Thyroid gland (tissue), 4 donors: ENCODE results near the gene MAGI1. TPM values are rescaled to one million over a fixed set of nuclear protein-coding genes. Genes with fewer than 3 reads are reported as not detected.
"Not testable (repeated sequence)": the region's sequence is repeated elsewhere in the genome, so short reads cannot be mapped to it uniquely, and the experiment has no call there.

ENCODE experiments used
- DNase-seq, 2 donors: peaks; one replicate each; pipeline ENCODE4 v3.0.0-alpha.2; 2019
- H3K27ac ChIP-seq, 3 donors: fragments of 200-600 bp; sonication (generic); 1 replicate in 2 of 3; 2 replicates in 1 of 3; pipeline ENCODE4 v1.5.1; 2016 to 2019; ENCODE audit warnings: mild to moderate bottlenecking in 1 of 3, moderate library complexity in 1 of 3
- H3K27me3 ChIP-seq: fragments of 200-600 bp; sonication (generic); one replicate; pipeline ENCODE4 v1.5.1; 2019
- H3K36me3 ChIP-seq, 2 donors: fragments of 200-600 bp; sonication (generic); one replicate each; pipeline ENCODE4 v1.5.1; 2016 to 2019
- H3K4me1 ChIP-seq, 2 donors: fragments of 200-600 bp; sonication (generic); one replicate each; pipeline ENCODE4 v1.5.1; 2017 to 2019
- H3K4me3 ChIP-seq, 3 donors: fragments of 200-600 bp; sonication (generic); replicated peaks in 1 of 3; 1 replicate in 2 of 3; 2 replicates in 1 of 3; pipeline ENCODE4 v1.5.1; 2016; ENCODE audit warnings: mild to moderate bottlenecking in 1 of 3
- H3K9me3 ChIP-seq: fragments of 200-600 bp; sonication (generic); one replicate; pipeline ENCODE4 v1.5.1; 2017
- POLR2A ChIP-seq, 2 donors: fragments of 450-650 bp; IDR thresholded peaks; one replicate each; pipeline ENCODE4 v1.6.1; 2017; ENCODE audit warnings: antibody characterized with exemption in 2 of 2, mild to moderate bottlenecking in 2 of 2, moderate library complexity in 1 of 2
- WGBS, 2 donors: methylation state at CpG; one replicate each; pipeline ENCODE4 v1.1.5; 2017; 5-methylcytosine and 5-hydroxymethylcytosine counted together
- intact Hi-C: fragments of 100-400 bp; cut with DNase I; formaldehyde crosslinking; loops from one replicate; pipeline ENCODE4 v1.15.1; 2023
- total RNA-seq, 4 donors: library from RNA; depleted of rRNA; stranded (reverse); fragments of >200 nt; gene quantifications; one replicate each; pipeline ENCODE4 v1.2.3, GENCODE V29; 2016
- TF ChIP-seq, protein P1 (sequence below), 6 experiments: fragments of 200-600 bp in 3 of 6; fragments of 450-650 bp in 3 of 6; sonication (generic) in 3 of 6; IDR thresholded peaks; one replicate each; pipeline ENCODE4 v1.5.1; 2016 to 2019; ENCODE audit warnings: antibody characterized with exemption in 6 of 6, mild to moderate bottlenecking in 2 of 6, inconsistent platforms in 1 of 6, moderate library complexity in 1 of 6

The MAGI1 gene
- total RNA-seq, 4 donors from 2014 or later, result 60.5 to 123 (median 87.5) TPM

DNA sequence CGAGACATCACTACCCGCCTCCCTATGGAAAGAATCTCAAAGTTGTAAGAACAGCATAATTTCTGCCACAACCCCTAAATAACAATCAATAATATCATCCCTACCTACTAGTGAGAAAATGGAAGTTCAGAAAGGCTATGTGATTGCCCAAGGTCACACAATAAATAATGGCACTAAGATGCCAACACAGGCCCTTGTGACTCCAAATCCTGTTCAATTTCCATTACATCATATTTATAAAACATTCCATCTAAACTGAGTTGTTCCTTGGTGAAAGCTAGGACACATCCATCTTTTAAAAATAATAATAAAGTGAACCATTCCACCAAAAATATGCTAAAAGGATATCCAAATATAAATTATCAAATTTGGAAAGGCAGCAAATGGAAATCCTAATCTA is 144.6 kb downstream of the MAGI1 start:
- Histone ChIP-seq H3K9me3 (no peaks in the 10 kb centered on the region), H3K27me3 (no peaks in the 10 kb centered on the region), H3K27ac (no peak overlapping the region), H3K4me3 (no peak overlapping the region), H3K36me3 (no peaks in the 10 kb centered on the region), H3K4me1 (peaks cover 5 to 6% of the 10 kb centered on the region in 2 donors)
- no peak for DNase-seq
- intact Hi-C loops, result no loop called here
- 84 to 95% methylated on average over 2 of the region's 2 CpGs for WGBS, 2 donors
- TF ChIP-seq, protein P1, sequence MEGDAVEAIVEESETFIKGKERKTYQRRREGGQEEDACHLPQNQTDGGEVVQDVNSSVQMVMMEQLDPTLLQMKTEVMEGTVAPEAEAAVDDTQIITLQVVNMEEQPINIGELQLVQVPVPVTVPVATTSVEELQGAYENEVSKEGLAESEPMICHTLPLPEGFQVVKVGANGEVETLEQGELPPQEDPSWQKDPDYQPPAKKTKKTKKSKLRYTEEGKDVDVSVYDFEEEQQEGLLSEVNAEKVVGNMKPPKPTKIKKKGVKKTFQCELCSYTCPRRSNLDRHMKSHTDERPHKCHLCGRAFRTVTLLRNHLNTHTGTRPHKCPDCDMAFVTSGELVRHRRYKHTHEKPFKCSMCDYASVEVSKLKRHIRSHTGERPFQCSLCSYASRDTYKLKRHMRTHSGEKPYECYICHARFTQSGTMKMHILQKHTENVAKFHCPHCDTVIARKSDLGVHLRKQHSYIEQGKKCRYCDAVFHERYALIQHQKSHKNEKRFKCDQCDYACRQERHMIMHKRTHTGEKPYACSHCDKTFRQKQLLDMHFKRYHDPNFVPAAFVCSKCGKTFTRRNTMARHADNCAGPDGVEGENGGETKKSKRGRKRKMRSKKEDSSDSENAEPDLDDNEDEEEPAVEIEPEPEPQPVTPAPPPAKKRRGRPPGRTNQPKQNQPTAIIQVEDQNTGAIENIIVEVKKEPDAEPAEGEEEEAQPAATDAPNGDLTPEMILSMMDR (IDR thresholded peaks at IDR 0.05), result no peak
- TF ChIP-seq POLR2A (IDR thresholded peaks at IDR 0.05), result no peak

DNA sequence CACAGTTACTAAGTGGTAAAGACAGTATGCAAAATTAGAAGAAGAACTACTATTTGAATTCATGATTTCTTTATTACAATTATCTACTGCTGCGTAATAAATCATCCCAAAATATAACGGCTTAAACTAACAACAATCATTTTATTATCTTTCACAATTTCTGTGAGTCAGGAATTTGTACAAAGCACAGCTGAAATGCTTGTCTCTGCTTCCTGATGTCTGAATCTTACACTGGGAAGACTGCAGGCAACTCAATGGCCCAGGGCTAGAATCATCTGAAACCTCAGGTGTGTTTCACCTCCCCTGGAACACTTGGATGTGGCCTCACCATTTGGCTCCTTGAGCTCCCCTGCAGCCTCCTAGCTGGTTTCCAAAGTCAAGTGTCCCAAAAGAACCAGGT is 145.1 kb downstream of the MAGI1 start:
- Histone ChIP-seq H3K36me3 (no peaks in the 10 kb centered on the region), H3K4me1 (peaks cover 5 to 8% of the 10 kb centered on the region in 2 donors), H3K27ac (no peak overlapping the region), H3K27me3 (no peaks in the 10 kb centered on the region), H3K4me3 (no peak overlapping the region), H3K9me3 (no peaks in the 10 kb centered on the region)
- TF ChIP-seq POLR2A (IDR thresholded peaks at IDR 0.05), result no peak
- TF ChIP-seq, protein P1 (IDR thresholded peaks at IDR 0.05), result no peak
- no peak for DNase-seq
- intact Hi-C loops, result no loop called here
- 84 to 86% methylated on average over 2 of the region's 2 CpGs for WGBS, 2 donors

DNA sequence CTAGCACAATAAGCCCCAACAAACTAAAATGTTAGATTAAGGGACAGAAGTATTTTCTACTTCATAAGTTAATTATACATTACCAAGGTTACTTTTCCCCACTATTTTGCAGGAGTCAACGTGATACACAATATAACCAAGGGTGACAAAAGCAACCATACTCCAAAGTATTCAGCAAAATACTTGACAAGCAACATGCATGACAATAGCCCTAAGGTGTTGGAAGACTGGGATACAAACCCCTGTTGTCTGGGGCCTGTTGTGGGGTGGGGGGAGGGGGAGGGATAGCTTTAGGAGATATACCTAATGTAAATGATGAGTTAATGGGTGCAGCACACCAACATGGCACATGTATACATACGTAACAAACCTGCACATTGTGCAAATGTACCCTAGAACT is 147.2 kb downstream of the MAGI1 start:
- H3K4me1 ChIP-seq, H3K4me3 ChIP-seq, intact Hi-C loops, H3K27ac ChIP-seq, H3K36me3 ChIP-seq, H3K27me3 ChIP-seq, DNase-seq, H3K9me3 ChIP-seq: not testable (repeated sequence)
- WGBS, 2 donors, result 95 to 97% methylated on average over 2 of the region's 2 CpGs

DNA sequence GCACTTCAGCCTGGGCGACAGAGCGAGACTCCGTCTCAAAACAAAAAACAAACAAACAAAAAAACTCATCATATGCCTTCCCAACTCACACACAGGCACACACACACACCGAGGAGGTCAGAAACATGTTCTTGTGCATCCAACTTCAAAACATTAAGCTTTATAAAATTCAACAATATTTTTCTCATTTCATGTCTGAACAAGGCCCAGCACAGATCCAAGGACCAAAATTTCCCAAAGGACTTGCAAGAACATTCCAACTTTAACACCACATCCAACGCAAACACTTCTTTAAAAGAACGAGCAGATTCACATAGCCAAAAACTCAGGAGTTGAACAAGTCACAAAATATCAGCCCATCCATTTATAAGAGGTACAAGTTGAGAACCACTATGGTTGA is 148.4 kb downstream of the MAGI1 start:
- TF ChIP-seq, protein P1 (IDR thresholded peaks at IDR 0.05), result no peak
- no peak for TF ChIP-seq POLR2A (IDR thresholded peaks at IDR 0.05)
- no peak for DNase-seq
- WGBS, 2 donors, result 93 to 94% methylated on average over 6 of the region's 6 CpGs
- Histone ChIP-seq H3K4me3 (no peak overlapping the region), H3K27me3 (no peaks in the 10 kb centered on the region), H3K36me3 (no peaks in the 10 kb centered on the region), H3K9me3 (no peaks in the 10 kb centered on the region), H3K27ac (no peak overlapping the region), H3K4me1 (peaks cover 5 to 8% of the 10 kb centered on the region in 2 donors)
- intact Hi-C loops, result no loop called here

DNA sequence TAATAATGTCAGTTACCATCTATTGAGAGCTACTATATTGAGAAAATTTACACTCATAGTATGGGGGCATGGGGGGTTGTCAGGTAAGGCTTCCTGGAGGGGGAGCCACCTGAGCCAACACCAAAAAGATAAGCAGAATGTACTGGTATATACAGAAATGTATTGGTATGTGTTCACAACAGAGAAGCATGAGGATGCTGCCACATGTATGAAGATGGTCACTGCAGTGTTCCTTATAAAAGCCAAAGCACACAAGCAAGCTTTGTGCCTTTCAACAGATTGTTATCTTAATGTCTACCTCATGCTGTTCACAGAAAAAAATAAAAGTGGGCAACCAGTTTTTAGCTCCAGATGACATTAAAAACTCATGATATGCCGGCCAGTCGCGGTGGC is 149.0 kb downstream of the MAGI1 start:
- H3K4me1 ChIP-seq, result peaks cover 5 to 8% of the 10 kb centered on the region in 2 donors
- WGBS, 2 donors, result 98 to 99% methylated on average over 3 of the region's 3 CpGs

More for the DNA sequence above, 149.0 kb downstream of the MAGI1 start:
- Histone ChIP-seq H3K36me3 (no peaks in the 10 kb centered on the region), H3K27me3 (no peaks in the 10 kb centered on the region), H3K9me3 (no peaks in the 10 kb centered on the region), H3K27ac (peak overlapping the region in 1 of 3 donors; percentile 7), H3K4me3 (no peak overlapping the region)
- intact Hi-C loops, result no loop called here
- TF ChIP-seq POLR2A (IDR thresholded peaks at IDR 0.05), result no peak
- TF ChIP-seq, protein P1 (IDR thresholded peaks at IDR 0.05), result no peak
- no peak for DNase-seq
